RWPE2 (cell line): ENCODE results near the gene ITGB3.

Source experiments
- ATAC-seq: fragments of 200-7000 bp; cut with Tn5 transposase; 3 replicates; pipeline ENCODE4 v1.9.1; 2021; ENCODE audit warnings: low read depth
- DNase-seq: peaks from one replicate; pipeline ENCODE4 v3.0.0-alpha.2; 2020; ENCODE audit warnings: low spot score
- H3K27ac ChIP-seq: fragments of 450-650 bp; 2 replicates; pipeline ENCODE4 v1.5.1; 2017; ENCODE audit warnings: mild to moderate bottlenecking; ENCODE audit not compliant: poor library complexity, severe bottlenecking
- H3K27me3 ChIP-seq: fragments of 250-450 bp; sonication (Bioruptor Pico); 2 replicates; pipeline ENCODE4 v1.5.1; 2021; ENCODE audit warnings: mild to moderate bottlenecking, moderate library complexity; ENCODE audit not compliant: insufficient read depth, poor library complexity, severe bottlenecking
- H3K36me3 ChIP-seq: fragments of 250-450 bp; sonication (Bioruptor Pico); 2 replicates; pipeline ENCODE4 v1.5.1; 2020; ENCODE audit warnings: low read depth, mild to moderate bottlenecking, moderate library complexity
- H3K4me1 ChIP-seq: fragments of 250-450 bp; sonication (Bioruptor Pico); 2 replicates; pipeline ENCODE4 v1.5.1; 2021; ENCODE audit warnings: mild to moderate bottlenecking, moderate library complexity; ENCODE audit not compliant: insufficient read depth, poor library complexity, severe bottlenecking
- H3K4me3 ChIP-seq: fragments of 250-450 bp; sonication (Bioruptor Pico); 2 replicates; pipeline ENCODE4 v1.5.1; 2021; ENCODE audit warnings: mild to moderate bottlenecking, moderate library complexity; ENCODE audit not compliant: severe bottlenecking
- H3K9me3 ChIP-seq: fragments of 250-450 bp; sonication (Bioruptor Pico); 2 replicates; pipeline ENCODE4 v1.5.1; 2021; ENCODE audit warnings: mild to moderate bottlenecking, moderate library complexity; ENCODE audit not compliant: severe bottlenecking
- CTCF ChIP-seq: fragments of 450-650 bp; IDR thresholded peaks from one replicate; pipeline ENCODE4 v1.5.1; 2017; ENCODE audit warnings: mild to moderate bottlenecking, moderate library complexity; ENCODE audit not compliant: poor library complexity, severe bottlenecking

The ITGB3 gene

GRCh38 chr17:47316311-47316710 lies 62.7 kb downstream of the ITGB3 start:
- TF ChIP-seq CTCF = no peak
- Histone ChIP-seq H3K4me1 (peaks cover 34% of the 10 kb centered on the region), H3K9me3 (no peaks in the 10 kb centered on the region), H3K36me3 (no peaks in the 10 kb centered on the region), H3K27me3 (no peaks in the 10 kb centered on the region), H3K4me3 (no peak overlapping the region), H3K27ac (peak overlapping the region; percentile 69)
- ATAC-seq = peak; percentile 28; the same call in 2 of the 3 replicates
- DNase-seq = no peak

GRCh38 chr17:47317119-47317518 lies 63.5 kb downstream of the ITGB3 start:
- DNase-seq (no peak), ATAC-seq (no peak)

GRCh38 chr17:47318197-47318918 lies 64.7 kb downstream of the ITGB3 start:
- ATAC-seq = no peak

More at GRCh38 chr17:47317119-47317518, 63.5 kb downstream of the ITGB3 start:
- Histone ChIP-seq H3K4me1 (peaks cover 34% of the 10 kb centered on the region), H3K27ac (peak overlapping the region; percentile 69), H3K9me3 (no peaks in the 10 kb centered on the region), H3K36me3 (no peaks in the 10 kb centered on the region), H3K27me3 (no peaks in the 10 kb centered on the region), H3K4me3 (no peak overlapping the region)
- TF ChIP-seq CTCF = no peak

GRCh38 chr17:47320879-47321502 lies 67.4 kb downstream of the ITGB3 start:
- no peaks in the 10 kb centered on the region for H3K27me3 ChIP-seq
- TF ChIP-seq CTCF = no peak
- H3K9me3 ChIP-seq = no peaks in the 10 kb centered on the region
- H3K27ac ChIP-seq = no peak overlapping the region
- DNase-seq = no peak
- no peaks in the 10 kb centered on the region for H3K36me3 ChIP-seq
- peaks cover 14% of the 10 kb centered on the region for H3K4me1 ChIP-seq
- no peak for ATAC-seq
- no peak overlapping the region for H3K4me3 ChIP-seq

More at GRCh38 chr17:47318197-47318918, 64.7 kb downstream of the ITGB3 start:
- H3K27ac ChIP-seq = no peak overlapping the region
- TF ChIP-seq CTCF = no peak
- peaks cover 39% of the 10 kb centered on the region for H3K4me1 ChIP-seq
- H3K4me3 ChIP-seq = no peak overlapping the region
- H3K27me3 ChIP-seq = no peaks in the 10 kb centered on the region
- DNase-seq = no peak
- no peaks in the 10 kb centered on the region for H3K9me3 ChIP-seq
- H3K36me3 ChIP-seq = no peaks in the 10 kb centered on the region
